KMS-11 (cell line): ENCODE data around the gene CASP6.

Experiments
- H2AFZ ChIP-seq: fragments of 200-600 bp; sonication (generic); 2 replicates; pipeline ENCODE4 v1.6.1; 2016; ENCODE audit warnings: antibody characterized with exemption, mixed run types, low read depth
- H3K27ac ChIP-seq: fragments of 200-600 bp; sonication (generic); 2 replicates; pipeline ENCODE4 v1.6.1; 2016; ENCODE audit warnings: mild to moderate bottlenecking, mixed run types
- H3K27me3 ChIP-seq: fragments of 200-600 bp; sonication (generic); 2 replicates; pipeline ENCODE4 v1.6.1; 2017; ENCODE audit warnings: mild to moderate bottlenecking, low read depth, mixed run types, moderate library complexity; ENCODE audit not compliant: insufficient read depth
- H3K36me3 ChIP-seq: fragments of 200-600 bp; sonication (generic); 2 replicates; pipeline ENCODE4 v1.6.1; 2017; ENCODE audit warnings: mild to moderate bottlenecking, mixed run types; ENCODE audit not compliant: insufficient read depth
- H3K4me1 ChIP-seq: fragments of 200-600 bp; sonication (generic); 2 replicates; pipeline ENCODE4 v1.6.1; 2016; ENCODE audit warnings: mild to moderate bottlenecking, low read depth, mixed run types; ENCODE audit not compliant: poor library complexity, severe bottlenecking
- H3K4me2 ChIP-seq: fragments of 200-600 bp; sonication (generic); 2 replicates; pipeline ENCODE4 v1.7.0; 2016; ENCODE audit warnings: mild to moderate bottlenecking, mixed run types
- H3K4me3 ChIP-seq: fragments of 200-600 bp; sonication (generic); IDR thresholded peaks from 2 replicates; pipeline ENCODE4 v1.6.1; 2017; ENCODE audit warnings: low read depth, low read length, mixed read lengths; ENCODE audit not compliant: insufficient read depth
- H3K79me2 ChIP-seq: fragments of 200-600 bp; sonication (generic); 2 replicates; pipeline ENCODE4 v1.6.1; 2016; ENCODE audit warnings: low read depth, mixed run types; ENCODE audit not compliant: insufficient read depth
- H3K9ac ChIP-seq: fragments of 200-600 bp; sonication (generic); 2 replicates; pipeline ENCODE4 v1.6.1; 2016; ENCODE audit warnings: mild to moderate bottlenecking, mixed run types
- H4K20me1 ChIP-seq: fragments of 200-600 bp; sonication (generic); 2 replicates; pipeline ENCODE4 v1.6.1; 2016; ENCODE audit warnings: mild to moderate bottlenecking, mixed run types; ENCODE audit not compliant: insufficient read depth
- CTCF ChIP-seq: fragments of 200-600 bp; sonication (generic); conservative IDR thresholded peaks from 2 replicates; pipeline ENCODE4 v1.6.1; 2017; ENCODE audit warnings: low read depth, mild to moderate bottlenecking, antibody characterized with exemption, low read length, moderate library complexity, mixed read lengths

Gene CASP6

DNA sequence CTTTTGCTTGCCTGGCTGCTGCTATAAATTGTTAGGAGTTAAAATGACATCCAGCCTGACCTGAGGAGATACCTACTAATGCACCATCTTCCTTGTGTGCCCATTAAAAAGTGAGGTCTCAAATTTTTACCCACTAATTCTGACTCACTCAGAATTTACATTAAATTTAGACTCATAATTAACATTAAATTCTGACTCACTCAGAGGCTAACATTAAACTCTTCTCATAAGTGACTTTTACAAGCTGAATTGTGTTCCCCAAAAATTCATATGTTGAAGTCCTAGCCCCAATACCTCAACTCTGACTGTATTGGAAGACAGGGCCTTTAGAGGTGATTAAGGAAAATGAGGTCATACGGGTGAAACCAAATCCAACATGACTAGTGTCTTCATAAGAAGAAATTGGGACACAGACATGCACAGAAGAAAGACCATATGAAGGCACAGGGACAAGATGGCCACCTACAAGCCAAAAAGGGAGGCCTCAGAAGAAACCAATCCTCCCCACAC is 11.8 kb downstream of the CASP6 start:
- Histone ChIP-seq H3K27me3 (no peaks in the 10 kb centered on the region), H3K4me2 (peak overlapping the region; percentile 65), H2AFZ (no peak overlapping the region), H3K36me3 (no peaks in the 10 kb centered on the region; the same call in 1 of the 2 replicates), H3K4me1 (peaks cover 77% of the 10 kb centered on the region), H3K79me2 (no peaks in the 10 kb centered on the region), H3K4me3 (no peak overlapping the region), H3K27ac (peak overlapping the region; percentile 80), H4K20me1 (no peaks in the 10 kb centered on the region), H3K9ac (peak overlapping the region; percentile 10; the same call in 1 of the 2 replicates)
- no peak for TF ChIP-seq CTCF

- TF ChIP-seq CTCF: no peak
- Histone ChIP-seq H3K27me3 (no peaks in the 10 kb centered on the region), H3K4me2 (peak overlapping the region; percentile 65), H3K9ac (peak overlapping the region; percentile 10; the same call in 1 of the 2 replicates), H3K36me3 (no peaks in the 10 kb centered on the region; the same call in 1 of the 2 replicates), H3K4me1 (peaks cover 83% of the 10 kb centered on the region), H2AFZ (no peak overlapping the region), H3K79me2 (no peaks in the 10 kb centered on the region), H4K20me1 (no peaks in the 10 kb centered on the region), H3K27ac (peak overlapping the region; percentile 80), H3K4me3 (no peak overlapping the region)
Observed at GRCh38 chr4:109690690-109691410, 12.4 kb downstream of the CASP6 start.

- Histone ChIP-seq H3K4me1 (peaks cover 64% of the 10 kb centered on the region), H3K9ac (no peak overlapping the region), H3K27ac (no peak overlapping the region), H3K4me3 (no peak overlapping the region), H3K27me3 (no peaks in the 10 kb centered on the region), H4K20me1 (no peaks in the 10 kb centered on the region), H3K36me3 (no peaks in the 10 kb centered on the region; the same call in 1 of the 2 replicates), H3K79me2 (no peaks in the 10 kb centered on the region), H2AFZ (no peak overlapping the region), H3K4me2 (no peak overlapping the region)
- no peak for TF ChIP-seq CTCF
Observed at GRCh38 chr4:109684727-109685126, 18.5 kb downstream of the CASP6 start.

- TF ChIP-seq CTCF: no peak
- H3K36me3 ChIP-seq: no peaks in the 10 kb centered on the region; the same call in 1 of the 2 replicates
- no peak overlapping the region for H2AFZ ChIP-seq
- no peak overlapping the region for H3K4me3 ChIP-seq
- H3K4me1 ChIP-seq: peaks cover 54% of the 10 kb centered on the region
- no peak overlapping the region for H3K27ac ChIP-seq
- no peaks in the 10 kb centered on the region for H4K20me1 ChIP-seq
- no peaks in the 10 kb centered on the region for H3K27me3 ChIP-seq
- H3K79me2 ChIP-seq: no peaks in the 10 kb centered on the region
- no peak overlapping the region for H3K9ac ChIP-seq
- no peak overlapping the region; the same call in 1 of the 2 replicates for H3K4me2 ChIP-seq
Observed at GRCh38 chr4:109683621-109684253, 19.5 kb downstream of the CASP6 start.
